ENCODE data around the gene COPZ2.
"Not testable (repeated sequence)": the region's sequence is repeated elsewhere in the genome, so short reads cannot be mapped to it uniquely, and the experiment has no call there.

Gene COPZ2

DNA sequence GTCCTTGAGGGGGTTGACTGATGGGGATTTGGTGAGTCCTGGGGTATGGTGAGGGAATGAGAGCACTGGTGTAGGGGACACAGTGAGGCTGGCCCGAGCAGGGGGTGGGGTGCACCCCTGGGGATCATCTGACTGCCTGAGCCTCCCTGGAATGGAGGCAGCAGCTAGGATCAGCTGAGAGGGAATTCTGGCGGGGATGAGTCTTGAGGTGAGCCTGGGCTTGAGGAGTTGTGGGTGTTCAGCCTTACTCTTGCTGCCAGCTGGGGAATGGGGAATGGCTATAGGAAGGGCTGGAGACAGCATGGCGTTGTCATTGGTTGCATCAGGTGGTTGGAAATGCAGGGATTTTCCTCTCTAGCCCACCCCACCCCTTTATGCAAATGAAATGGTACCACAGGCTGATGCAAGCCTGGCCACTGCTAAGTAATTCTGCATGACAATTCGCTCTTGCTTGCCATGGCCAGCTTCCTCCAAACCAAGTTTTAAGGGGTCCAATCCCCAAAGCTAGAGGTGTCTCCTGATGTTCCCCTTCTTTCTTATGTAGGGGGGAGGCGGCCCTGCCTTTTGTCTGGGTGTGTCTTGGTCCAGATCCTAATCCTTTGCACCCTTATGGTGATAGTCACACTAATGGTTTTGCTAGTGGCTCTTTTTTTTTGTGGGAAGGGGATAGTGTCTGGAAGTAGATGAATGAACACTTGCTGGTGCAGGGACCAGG lies 18.1 kb upstream of the COPZ2 start:
- no peak for DNase-seq

DNA sequence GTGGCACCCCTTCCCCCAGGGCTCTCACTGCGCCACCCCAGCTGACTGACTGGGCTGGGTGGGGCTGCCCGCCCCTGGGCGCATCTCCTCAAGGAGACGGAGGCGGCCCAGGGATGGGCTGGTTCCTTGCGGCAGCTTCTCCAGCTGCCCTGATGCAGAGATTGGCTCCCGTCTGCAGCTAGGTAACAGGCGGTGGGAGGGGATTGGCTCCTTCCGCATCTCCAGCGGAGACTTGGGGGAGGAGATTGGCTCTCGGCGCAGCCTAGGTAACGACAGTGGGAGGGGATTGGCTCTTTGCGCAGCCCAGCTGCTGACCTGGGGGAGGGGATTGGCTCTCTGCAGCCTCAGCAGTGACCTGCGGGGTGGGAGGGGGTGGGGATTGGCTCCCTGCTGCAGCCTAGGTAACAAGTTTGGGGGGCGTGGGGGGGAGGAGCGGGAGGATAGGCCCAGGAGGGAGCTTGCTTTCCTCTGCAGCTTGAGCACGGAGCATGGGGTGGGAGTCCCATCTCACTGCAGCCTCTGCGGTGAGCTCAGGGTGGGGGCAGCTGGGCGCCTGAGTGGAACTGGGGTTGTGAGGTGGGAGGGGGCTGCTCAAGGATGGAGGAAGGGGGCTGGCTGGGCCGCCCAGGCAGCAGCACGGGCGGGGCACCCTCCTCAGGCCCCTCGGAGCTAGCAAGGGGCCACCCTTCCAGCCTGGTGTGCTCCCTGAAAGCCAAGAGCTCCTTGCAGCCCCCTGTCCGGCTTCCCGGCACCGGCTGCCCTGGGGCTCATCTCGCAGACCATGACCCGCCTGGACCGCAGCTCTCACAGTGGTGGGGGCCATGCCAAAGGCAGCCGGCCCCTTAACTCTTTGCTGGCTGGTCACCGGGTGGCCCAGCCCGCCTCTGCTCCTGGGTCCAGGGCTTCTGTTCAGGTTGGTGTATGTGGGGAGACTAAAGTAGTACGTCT lies 16.9 kb upstream of the COPZ2 start:
- DNase-seq, result peak; percentile 69

DNA sequence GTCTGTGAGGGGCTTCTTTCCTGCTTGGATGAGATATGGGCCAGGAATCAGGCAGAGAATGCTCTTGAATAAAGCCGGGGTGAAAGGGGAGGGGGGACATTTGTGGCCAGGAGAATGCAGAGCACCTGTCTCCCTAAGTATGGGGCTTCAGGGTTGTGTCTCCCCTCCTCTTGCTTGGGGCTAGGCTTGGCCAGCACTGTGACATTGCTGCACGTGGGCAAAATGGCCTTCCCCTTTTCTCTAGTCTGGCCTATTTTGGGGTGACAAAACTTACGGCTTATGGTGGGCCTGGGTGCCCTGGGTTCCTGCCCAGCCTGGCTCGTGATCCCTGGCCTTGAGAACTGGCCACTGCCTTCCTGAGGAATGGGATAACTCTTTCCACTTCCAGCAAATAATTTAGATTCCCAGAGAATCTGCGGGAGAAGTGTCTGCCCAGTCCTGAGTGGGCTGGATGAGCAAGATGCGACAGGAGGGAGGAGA lies 16.2 kb upstream of the COPZ2 start:
- no peak for DNase-seq

DNA sequence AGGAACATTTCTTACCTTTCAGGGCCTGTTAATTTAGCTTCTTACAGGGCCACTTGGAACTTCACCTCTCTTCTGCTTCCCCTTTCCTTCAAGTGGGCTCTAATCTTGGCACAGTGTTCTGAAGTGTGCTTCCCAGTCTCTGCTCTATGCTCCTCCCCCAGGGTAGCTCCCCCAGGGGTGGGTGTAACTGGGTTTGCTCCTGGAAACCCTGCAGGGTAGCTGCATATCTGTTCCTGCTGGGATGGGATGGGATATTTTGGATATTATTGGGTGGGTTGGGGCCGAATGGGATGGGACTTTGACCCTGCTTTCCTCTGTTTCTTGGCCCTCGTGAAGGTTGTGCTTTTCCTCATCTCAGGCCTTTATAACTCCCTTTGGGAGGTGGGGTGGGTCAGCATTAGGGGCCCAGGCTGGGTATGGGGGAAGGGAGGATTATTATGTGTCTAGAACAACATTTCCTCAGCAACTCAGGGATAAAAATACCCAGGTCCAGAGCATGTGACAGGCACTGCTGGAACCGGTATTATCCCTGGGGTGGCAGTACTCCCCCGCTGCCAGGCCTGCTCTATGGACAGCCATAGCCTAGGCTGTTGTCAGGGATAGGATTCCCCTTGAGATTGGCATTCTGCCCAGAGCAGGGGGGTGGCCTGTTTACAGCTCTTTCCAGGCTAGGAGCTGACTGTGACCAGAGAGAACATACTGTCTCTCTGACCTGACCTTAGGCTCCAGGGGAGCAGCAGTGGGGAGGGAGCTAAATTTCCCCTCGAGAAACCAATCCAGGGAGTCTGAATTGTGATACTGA lies 15.6 kb upstream of the COPZ2 start:
- DNase-seq, result no peak

DNA sequence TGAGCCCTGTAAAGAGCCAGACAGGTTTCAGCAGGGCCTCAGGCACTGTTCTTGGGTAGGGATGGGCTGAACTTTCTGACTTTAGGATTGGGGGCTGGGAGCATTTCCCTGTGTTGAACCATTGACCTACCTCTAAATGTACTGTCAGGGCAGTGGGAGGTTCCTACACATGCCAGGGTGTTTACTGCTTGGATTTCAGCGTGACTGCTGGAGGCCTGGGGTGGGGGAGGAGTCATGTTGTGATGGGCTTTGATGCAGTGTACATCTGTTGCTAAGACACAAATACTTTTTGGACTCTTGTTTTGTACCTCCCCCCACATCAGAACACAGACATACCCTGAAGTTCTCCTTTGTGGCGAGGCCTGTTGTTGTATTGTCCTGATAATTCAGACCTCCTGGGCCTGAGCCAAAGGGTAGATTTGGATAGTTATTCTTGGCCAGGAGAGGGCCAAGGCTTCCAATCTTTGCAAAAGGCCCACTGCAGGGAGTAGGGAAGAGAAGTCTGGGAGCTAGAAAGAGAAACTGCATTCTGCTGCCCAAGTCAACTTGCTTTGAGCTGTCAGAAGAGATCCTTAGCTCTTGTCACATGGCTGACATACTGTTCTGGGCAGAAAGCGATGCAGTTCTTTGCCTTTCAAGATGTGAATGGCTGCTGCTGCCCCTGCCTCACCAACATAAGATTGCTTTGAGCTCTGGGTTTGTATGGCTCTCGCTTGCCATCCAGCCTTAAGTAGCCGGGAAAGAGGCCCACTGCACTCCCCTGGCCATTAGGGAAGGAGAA lies 14.3 kb upstream of the COPZ2 start:
- no peak for DNase-seq

DNA sequence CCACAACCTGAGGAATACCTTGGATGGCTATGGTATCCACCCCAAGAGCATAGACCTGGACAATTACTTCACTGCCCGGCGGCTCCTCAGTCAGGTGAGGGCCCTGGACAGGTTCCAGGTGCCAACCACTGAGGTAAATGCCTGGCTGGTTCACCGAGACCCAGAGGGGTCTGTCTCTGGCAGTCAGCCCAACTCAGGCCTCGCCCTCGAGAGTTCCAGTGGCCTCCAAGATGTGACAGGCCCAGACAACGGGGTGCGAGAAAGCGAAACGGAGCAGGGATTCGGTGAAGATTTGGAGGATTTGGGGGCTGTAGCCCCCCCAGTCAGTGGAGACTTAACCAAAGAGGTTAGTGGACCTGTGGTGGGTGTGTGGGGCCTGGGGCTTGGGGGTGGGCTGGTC lies 13.7 kb upstream of the COPZ2 start:
- DNase-seq, result no peak

DNA sequence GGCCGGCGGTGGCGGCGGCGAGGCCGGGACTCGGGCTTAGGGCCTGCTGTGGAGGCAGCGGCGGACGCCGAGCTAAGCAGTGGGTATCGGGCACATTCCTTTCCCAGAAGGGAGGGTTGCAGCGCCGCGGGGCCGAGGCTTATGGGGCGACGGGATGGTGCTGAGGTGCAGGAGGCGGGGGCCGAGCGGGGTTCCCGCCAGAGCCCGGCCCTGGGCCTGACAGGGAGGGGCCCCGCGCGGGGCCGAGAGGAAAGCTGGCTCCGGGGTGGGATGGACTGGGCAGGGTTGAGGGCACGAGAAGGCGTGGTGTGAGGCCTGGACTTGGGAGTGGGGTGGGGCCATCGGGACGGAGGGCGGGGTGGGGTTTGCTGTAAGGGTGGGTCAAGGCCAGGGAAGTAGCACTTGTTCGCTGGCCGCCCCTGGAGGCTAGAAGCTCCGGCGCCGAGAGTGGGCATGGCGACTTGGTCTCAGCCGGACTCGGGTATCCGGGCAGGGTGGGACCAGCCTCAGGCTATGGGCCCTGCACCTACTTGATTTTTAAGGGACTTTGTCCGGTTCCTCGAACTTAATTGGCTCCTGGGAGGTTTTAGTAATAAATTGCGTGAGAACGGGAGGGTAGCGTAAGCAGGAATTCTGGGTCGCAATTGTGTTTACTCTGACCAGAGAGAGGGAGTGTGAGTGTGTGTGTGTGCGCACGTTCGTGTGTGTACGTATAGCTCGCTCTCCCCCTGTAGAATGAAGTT lies 11.0 kb upstream of the COPZ2 start:
- DNase-seq, result peak; percentile 80

DNA sequence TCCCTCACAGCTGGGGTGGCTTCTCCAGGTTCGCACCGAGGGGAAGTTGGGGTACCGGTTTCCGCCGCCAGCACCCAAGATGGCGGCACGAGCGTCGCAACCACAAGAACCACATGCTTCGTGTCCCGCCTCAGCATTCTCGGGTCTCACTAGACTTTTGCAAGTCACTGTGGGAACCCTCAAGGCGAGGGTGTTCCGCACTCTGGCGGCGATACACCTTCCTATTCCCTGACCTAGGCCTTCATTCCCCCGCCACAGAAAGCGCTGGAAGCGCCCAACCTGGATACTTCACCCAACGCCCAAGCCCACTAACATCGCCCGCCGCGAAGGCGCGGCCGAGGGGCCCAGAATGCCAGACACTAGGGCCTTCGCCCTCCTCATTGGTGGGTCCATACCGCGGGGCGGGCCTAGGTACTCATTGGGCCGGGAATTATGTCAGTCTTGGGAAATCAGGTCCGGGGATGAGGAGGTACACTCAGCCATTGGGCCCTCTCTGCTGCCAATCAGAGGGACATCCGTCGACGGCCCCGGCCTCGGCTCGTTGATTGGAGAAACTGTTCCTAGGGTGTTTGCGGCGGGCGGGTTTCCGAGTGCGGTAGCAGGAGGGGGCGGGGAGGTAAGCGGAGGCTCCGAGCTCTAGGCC lies 10.3 kb upstream of the COPZ2 start, which contains the start of gene NFE2L1:
Gene NFE2L1 (plus strand): TSS at position 619 of the 643 bp plus-strand sequence. CDS start 2,760 bp downstream, outside the sequence.
- DNase-seq, result peak; percentile 86

DNA sequence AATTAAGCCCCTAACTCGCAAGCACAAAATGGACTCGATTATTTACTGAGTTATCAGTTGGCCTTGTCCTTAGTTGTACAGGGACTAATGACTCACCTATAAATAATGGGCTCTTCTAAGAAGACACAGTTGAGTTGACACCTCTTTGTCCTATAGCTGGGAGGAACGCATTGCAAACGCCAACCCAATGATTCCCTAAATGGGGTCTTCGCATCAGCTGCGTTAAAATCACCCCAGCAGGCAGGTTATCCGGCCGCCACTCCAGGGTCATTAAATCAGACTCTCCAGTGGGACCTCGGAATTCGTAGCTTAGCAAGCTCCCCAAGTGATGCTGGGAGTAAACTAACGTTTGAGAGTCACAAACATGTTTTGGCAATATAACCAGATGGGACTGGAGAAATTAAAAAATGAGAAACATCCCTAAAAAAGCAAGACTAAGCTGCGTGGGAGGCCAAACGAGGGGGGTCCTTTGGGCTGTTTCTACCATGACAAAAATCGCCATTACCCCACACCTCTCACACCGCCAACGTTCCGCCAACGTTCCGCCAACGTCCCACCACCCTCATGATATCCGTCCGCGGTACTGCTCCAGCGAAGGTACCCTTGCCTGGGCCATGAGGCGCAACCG lies 9.6 kb upstream of the COPZ2 start:
- no peak for DNase-seq

DNA sequence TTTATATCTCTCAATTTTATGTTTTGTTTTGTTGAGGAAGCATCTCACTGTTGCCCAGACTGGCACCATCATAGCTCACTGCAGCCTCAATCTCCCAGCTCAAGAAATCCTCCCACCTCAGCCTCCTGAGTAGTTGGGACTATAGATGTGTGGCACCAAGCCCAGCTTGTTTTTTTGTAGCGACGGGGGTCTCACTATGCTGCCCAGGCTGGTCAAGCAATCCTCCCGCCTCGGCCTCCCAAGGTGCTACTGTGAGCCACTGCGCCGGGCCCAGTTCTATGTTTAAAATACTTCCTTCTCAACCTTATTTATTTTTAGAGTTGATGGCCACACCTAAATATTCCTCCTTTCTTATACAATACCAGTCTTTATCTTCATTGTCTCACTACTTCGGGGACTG lies 8.7 kb upstream of the COPZ2 start:
- no peak for DNase-seq

DNA sequence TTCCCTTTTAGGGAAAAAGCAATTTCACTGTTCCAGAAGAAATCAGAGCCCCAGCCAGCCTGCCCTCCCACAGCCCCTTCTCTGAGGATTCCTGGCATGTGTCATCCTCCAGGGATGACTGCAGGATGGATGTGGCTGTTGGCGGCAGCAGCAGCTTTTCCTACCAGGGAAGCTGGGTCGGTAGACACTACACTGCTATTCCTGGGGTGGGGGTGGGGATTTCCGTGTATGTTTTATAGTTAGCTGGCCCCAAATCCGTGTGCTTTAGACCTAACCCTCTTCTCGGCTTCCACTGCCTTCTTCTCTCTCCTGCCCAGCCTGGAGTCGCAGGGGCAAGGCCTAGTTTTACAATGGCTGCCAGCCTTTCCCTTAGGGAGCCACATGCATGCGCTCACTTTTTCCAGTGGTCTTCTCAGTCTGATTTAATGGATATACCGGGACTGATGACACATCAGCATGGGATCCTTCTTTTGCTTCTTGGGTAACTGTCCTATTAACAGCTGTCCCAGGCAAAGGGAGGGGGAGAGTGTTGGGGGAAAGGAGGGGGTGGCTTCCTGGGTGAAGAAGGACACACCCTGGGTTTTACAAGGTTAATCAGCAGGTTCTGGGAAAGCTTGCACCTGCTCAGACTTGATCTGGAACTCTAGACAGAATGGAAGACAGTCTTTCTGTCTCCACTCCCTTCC lies 7.9 kb upstream of the COPZ2 start:
- DNase-seq, result no peak

DNA sequence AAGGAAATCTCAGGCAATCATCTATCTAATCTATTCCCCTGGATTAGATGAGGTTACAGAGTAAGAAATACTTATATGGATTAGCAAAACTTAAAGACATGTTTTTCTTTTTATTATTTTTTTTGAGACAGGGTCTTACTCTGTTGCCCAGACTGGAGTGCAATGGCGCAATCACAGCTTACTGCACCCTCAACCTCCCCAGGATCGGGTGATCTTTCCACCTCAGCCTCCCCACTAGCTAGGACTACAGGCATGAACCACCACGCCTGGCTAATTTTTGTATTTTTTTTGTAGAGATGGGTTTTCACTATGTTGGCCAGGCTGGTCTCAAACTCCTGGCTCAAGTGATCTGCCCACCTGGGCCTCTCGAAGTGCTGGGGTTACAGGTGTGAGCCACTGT lies 7.3 kb upstream of the COPZ2 start:
- DNase-seq, result no peak

DNA sequence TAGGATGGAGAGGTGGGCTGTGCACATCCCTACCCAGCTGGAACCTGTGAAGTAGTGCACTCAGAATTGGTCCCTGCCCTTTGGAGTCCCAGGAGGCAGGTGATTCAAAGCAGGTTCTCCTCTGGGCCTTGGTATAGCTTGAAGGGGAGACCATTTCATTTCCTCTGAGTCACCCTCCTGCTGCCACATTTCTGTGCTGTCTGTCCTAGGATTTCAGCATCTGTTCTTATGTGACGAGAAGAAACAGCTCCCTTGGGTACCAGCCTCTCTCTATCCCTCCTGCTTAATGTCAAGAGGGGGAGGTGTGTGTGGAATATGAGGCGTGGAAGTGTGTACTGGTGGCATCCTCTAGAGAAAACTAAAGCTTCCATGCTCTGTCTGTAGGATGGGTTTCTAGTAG lies 5.6 kb upstream of the COPZ2 start:
- DNase-seq, result no peak

DNA sequence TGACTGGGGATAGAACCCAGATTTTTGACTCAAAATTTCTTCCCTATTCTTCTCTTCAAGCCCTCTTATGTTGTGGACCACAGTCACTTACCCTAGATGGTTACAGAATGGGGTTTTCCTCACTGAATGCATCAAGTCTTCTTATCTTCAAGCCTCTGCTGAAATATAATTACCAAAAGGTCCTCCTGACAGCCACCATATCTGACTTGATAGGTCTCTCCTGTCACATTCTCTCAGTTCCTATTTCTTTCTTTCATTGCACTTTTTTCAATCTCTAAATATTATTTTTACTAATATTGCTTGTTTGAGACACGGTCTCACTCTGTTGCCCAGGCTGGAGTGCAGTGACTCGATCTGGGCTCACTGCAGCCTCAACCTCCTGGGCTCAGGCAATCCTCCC lies 1.1 kb upstream of the COPZ2 start:
- DNase-seq, result no peak

DNA sequence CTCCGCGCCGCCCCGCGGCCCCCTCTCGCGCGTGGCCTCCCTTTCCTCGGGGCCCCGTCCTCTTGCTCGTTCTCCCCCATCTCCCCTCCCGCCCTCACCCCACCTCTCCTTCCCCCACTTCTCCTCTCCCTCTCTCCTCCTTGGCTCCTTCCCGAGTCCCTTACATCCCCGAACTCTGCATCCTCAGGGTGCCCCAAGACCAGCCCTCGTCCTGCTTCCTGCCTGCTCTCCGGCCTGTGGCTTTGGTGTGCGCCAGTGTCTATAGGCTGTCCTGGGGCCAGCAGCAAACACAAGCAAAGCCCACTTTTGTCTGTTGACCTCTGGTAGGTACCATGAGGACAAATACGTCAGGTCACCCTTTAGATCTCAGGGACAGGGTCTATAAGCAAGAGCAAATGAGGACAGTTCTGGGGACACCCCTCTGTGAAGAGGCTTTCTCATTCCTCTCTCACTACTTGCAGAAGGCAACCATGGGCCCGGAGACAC lies 284 bp upstream of the COPZ2 start:
- peak; percentile 65 for DNase-seq

DNA sequence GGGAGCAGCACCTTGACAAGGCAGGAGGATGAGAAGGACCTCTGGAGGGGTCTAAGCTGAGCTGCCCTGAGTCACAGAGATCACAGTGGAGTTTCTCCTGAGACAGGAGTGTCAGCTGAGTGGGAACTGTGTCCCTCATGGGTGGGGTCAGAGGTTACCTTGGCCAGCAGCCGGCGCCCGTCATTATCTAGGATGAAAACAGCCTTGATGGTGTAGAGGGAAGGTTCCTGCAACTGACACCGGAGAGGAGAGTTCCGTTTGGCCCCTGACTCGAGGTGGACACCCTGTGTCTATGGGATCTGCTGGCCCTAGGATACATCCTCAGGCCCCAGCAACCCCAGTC lies 933 bp downstream of the COPZ2 start:
- no peak for DNase-seq

DNA sequence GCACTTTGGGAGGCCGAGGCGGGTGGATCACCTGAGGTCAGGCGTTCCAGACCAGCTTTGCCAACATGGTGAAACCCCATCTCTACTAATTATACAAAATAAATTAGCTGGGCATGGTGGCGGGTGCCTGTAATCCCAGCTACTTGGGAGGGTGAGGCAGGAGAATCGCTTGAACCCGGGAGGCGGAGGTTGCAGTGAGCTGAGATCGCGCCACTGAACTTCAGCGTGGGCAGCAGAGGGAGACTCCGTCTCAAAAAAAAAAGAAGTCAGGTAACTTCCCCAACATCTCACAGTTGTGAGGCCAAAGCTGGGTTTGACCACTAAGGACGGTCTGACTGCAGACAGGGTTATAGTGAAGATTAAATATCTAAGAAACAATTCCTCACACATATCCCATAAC lies 2.9 kb downstream of the COPZ2 start:
- DNase-seq, result not testable (repeated sequence)

DNA sequence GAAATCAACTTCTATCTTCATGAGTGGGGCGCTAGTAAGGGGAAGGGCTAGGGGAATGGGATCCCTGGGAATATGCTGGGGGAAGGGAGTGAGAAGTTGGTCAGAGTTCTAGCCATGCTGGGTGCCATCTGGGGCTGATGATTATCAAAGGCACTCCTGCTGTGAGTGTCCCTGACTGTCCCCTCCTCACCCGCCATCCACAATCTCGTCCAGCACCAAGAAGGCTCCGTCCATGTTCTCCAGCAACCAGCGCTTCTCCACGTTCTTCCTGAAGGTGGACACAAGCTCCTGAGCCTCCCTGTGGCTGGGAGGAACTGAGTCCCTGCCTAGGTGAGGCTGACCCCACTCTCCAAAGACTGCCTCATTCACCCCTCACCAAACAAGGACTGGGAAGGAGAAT lies 5.6 kb downstream of the COPZ2 start:
- no peak for DNase-seq

DNA sequence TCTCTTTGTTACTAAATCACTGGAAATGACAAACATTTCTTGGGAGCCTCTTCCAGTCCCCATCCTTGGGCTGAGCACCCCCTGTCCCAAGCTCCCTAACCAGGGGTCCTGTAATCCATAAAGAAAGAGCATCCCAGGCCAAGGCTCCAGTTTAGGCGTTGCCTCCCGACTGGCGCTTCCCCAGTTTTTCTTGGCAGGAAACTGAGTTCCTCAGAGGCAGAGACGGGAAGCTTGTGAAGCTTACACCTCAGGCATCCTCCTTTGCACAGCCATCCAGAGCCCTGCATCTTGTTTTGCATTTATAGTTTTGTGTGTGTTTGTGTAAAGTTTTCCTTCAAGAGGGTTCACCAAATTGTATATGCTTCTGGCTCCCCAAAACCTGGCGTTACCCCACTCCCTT lies 7.1 kb downstream of the COPZ2 start:
- no peak for DNase-seq

DNA sequence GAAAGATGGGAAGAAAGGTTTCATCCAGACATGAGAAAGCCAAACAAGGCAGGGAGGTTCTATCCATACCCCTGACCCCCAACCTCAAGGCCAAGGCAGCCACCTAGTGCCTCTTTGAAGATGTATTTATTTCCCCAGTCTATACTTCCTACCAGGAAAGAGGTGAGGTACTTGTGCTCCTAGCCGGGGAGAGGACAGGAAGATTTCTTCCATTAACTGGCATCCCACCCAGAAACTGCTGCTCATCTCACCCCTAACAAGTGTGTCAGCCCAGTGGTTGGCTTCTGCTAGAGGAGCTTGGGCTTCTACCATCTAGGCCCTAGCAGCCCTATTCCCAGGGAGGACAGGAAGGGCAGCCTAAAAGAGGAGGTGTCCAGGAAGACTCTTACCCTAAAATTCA lies 8.9 kb downstream of the COPZ2 start:
- DNase-seq, result no peak

Measured in 8988T (cell line).